Stimulated activated CD4-positive, alpha-beta T cell treated with anti-CD3 and anti-CD28 coated beads, Interleukin-4, amount 100 ng/mL, for 4 hours (primary cell): Measurements from ENCODE around the gene DLK1.

Experiments used
- DNase-seq, 2 experiments: peaks; one replicate each; pipeline ENCODE4 v3.0.0-alpha.2; 2020

DLK1 gene

GRCh38 chr14:100736269-100737180 lies 9.8 kb downstream of the DLK1 start:
- no peak for DNase-seq

- no peak for DNase-seq
Observed at GRCh38 chr14:100737526-100737925, 10.8 kb downstream of the DLK1 start.

- DNase-seq = no peak
Observed at GRCh38 chr14:100738269-100738691, 11.6 kb downstream of the DLK1 start.

GRCh38 chr14:100738704-100739131 lies 12.0 kb downstream of the DLK1 start:
- DNase-seq = no peak

GRCh38 chr14:100739306-100739705 lies 12.6 kb downstream of the DLK1 start:
- DNase-seq = no peak

GRCh38 chr14:100740196-100740825 lies 13.6 kb downstream of the DLK1 start:
- no peak for DNase-seq

- no peak for DNase-seq
Observed at GRCh38 chr14:100740929-100741328, 14.2 kb downstream of the DLK1 start.

GRCh38 chr14:100741966-100742365 lies 15.3 kb downstream of the DLK1 start:
- no peak for DNase-seq

- no peak for DNase-seq
Observed at GRCh38 chr14:100746326-100746725, 19.6 kb downstream of the DLK1 start.

GRCh38 chr14:100747021-100747586 lies 20.4 kb downstream of the DLK1 start:
- DNase-seq = no peak

GRCh38 chr14:100747736-100748135 lies 21.0 kb downstream of the DLK1 start:
- no peak for DNase-seq

GRCh38 chr14:100748403-100748802 lies 21.7 kb downstream of the DLK1 start:
- no peak for DNase-seq

GRCh38 chr14:100748944-100749343 lies 22.3 kb downstream of the DLK1 start:
- no peak for DNase-seq

- no peak for DNase-seq
Observed at GRCh38 chr14:100749967-100750597, 23.4 kb downstream of the DLK1 start.

- DNase-seq = no peak
Observed at GRCh38 chr14:100750762-100751699, 24.3 kb downstream of the DLK1 start.

- DNase-seq = no peak
Observed at GRCh38 chr14:100754020-100754419, 27.3 kb downstream of the DLK1 start.

- no peak for DNase-seq
Observed at GRCh38 chr14:100755649-100756048, 29.0 kb downstream of the DLK1 start.

- DNase-seq = no peak
Observed at GRCh38 chr14:100761481-100761880, 34.8 kb downstream of the DLK1 start.

GRCh38 chr14:100762089-100762515 lies 35.4 kb downstream of the DLK1 start:
- no peak for DNase-seq

GRCh38 chr14:100762901-100763300 lies 36.2 kb downstream of the DLK1 start:
- DNase-seq = no peak

GRCh38 chr14:100764471-100765115 lies 37.9 kb downstream of the DLK1 start:
- DNase-seq = no peak

GRCh38 chr14:100765296-100765695 lies 38.6 kb downstream of the DLK1 start:
- DNase-seq = no peak
